NB4 (cell line): ENCODE data around the gene SESN1.

Experiments
- CTCF ChIP-seq: IDR thresholded peaks from one replicate; pipeline ENCODE4 v1.5.1; 2012; ENCODE audit warnings: low read depth, low read length
- MYC ChIP-seq: IDR thresholded peaks from 2 replicates; pipeline ENCODE4 v1.6.1; 2011; ENCODE audit warnings: low read depth, low read length
- POLR2A ChIP-seq: IDR thresholded peaks from 2 replicates; pipeline ENCODE4 v1.6.1; 2011; ENCODE audit warnings: mild to moderate bottlenecking; ENCODE audit not compliant: insufficient read length; ENCODE audit errors: extremely low read depth

- TF ChIP-seq MYC, result no peak
- no peak for TF ChIP-seq CTCF
- no peak for TF ChIP-seq POLR2A
These were observed 148.9 kb downstream of the SESN1 start for GRCh38 chr6:108945681-108946159.
